Fibroblast of skin of back (primary cell): ENCODE data around the gene DIO2.
A peak's percentile ranks its signal among the peaks of the same experiment; 100 is the strongest.

Source experiments
- DNase-seq: peaks from one replicate; pipeline ENCODE4 v3.0.0-alpha.2; 2013

Gene DIO2

DNA sequence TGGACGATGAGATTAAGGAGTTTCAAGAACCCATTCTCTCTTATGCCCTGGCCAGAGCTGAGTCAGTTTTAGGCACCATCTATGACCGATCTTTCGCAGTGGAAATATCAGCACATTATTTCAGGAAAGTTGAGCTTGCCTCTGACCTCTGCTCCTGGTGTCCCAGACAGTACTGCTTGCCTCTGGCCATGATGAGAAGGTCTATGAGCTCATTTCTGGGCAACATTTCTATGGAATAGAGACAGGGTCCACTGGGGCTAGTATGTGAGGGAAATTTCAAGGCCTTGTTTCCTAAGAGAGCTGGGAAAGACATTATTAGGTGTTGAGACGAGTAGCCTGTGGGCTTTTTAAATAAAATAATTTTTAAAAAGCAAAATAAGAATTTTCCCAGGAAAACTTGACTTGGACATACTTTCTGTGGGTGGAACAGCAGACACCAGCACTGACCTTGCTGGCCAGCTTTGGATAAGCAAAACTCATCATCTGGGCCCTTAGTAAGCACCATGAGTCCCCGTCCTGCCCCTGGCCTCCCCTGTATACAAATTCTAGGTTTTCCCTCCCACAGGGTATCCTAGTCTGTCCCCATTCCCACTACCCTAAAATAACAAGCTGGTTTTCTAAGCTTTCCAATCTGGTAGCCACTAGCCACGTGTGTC, 43.4 kb downstream of the DIO2 start:
- no peak for DNase-seq

GRCh38 chr14:80164991-80165721, 46.1 kb downstream of the DIO2 start:
- DNase-seq: peak; percentile 89

DNA sequence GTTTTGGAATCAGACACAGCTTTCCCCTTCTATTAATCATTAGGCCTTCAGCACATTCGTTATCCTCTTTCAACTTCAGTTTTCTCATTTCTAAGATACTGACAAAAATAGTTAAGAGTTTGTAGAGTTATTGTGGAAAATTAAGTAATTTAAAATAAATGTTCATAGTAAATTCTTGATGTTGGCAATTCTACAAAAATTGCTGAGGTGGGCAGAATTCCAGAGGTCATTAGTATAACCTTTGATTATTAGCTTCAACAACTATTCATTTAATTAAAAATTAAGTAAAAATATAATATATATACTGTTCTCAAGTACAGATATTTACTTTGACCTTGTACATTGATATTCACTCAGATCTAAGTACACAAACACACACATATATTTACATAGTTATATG, 58.5 kb downstream of the DIO2 start:
- DNase-seq: no peak

DNA sequence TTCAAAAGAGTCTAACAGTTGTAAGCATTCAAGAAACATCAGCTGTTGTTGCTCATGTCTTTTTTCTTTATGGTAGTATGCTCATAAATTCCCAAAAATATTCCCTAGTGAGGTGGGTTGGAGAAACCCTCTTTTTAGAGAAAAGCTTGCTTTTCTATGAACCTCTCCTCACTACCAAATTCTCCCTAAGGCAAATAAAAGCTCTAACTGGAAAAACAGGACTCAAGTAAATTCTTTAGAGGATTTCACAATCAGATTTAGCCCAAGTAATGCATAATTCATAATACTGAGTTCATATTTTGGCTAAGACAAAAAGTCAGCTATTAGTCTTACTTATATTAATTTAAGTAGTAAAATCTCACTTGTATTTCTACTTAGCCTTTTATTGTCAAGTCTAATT, 59.1 kb downstream of the DIO2 start:
- DNase-seq: no peak

DNA sequence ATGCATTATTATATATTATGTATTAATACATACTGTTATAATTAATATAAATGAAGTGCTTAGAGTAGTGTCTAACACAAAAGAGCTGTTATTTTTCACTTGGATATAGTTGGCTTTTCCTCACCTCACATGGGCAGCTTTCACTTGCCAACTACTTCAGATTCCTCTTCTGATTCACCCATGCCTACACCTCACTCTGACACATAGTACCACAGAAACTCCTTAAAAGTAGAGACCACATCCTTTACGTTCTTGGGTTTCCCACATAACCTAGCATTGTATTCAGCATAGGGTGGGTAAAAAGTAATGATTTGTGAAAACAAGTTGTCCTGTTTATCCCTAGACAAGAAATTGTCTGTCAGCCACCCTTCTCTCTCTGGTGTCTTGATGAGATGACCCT, 61.0 kb downstream of the DIO2 start:
- peak; percentile 5 for DNase-seq
